Gastrocnemius medialis (tissue), 4 donors: ENCODE data around the gene LCN15. TPM values are rescaled to one million over a fixed set of nuclear protein-coding genes. Genes with fewer than 3 reads are reported as not detected.

Experiments used
- ATAC-seq, 2 donors: fragments of 150-250 bp; one replicate each; pipeline ENCODE4 v1.9.1; 2016
- DNase-seq, 2 donors: peaks; one replicate each; pipeline ENCODE4 v3.0.0-alpha.2; 2019
- H3K27ac ChIP-seq, 4 donors: fragments of 200-600 bp; sonication (generic); 1 replicate in 1 of 4; 2 replicates in 3 of 4; pipeline ENCODE4 v1.5.1; 2016 to 2018; ENCODE audit warnings: mild to moderate bottlenecking in 2 of 4, moderate library complexity in 1 of 4
- H3K27me3 ChIP-seq, 3 donors: fragments of 200-600 bp; sonication (generic) in 2 of 3; 1 replicate in 1 of 3; 2 replicates in 2 of 3; pipeline versions ENCODE4 v1.5.1 to v1.6.0; 2016 to 2019; ENCODE audit warnings: mild to moderate bottlenecking in 1 of 3, moderate library complexity in 1 of 3
- H3K36me3 ChIP-seq, 2 donors: fragments of 200-600 bp; sonication (generic) in 1 of 2; one replicate each; pipeline ENCODE4 v1.5.1; 2017 to 2018
- H3K4me1 ChIP-seq, 2 donors: fragments of 200-600 bp; sonication (generic) in 1 of 2; one replicate each; pipeline ENCODE4 v1.5.1; 2016 to 2017; ENCODE audit warnings: mild to moderate bottlenecking in 2 of 2
- H3K4me3 ChIP-seq, 4 donors: fragments of 200-600 bp; sonication (generic) in 3 of 4; 1 replicate in 1 of 4; 2 replicates in 3 of 4; pipeline ENCODE4 v1.5.1; 2016 to 2019; ENCODE audit warnings: mild to moderate bottlenecking in 2 of 4
- H3K9me3 ChIP-seq, 3 donors: fragments of 200-600 bp; sonication (generic) in 2 of 3; 1 replicate in 1 of 3; 2 replicates in 2 of 3; pipeline ENCODE4 v1.5.1; 2016 to 2019
- CTCF ChIP-seq, 5 experiments: fragments of 450-650 bp in 3 of 5; fragments of 200-600 bp in 2 of 5; sonication (generic) in 2 of 5; IDR thresholded peaks in 4 of 5; conservative IDR thresholded peaks in 1 of 5; 1 replicate in 4 of 5; 2 replicates in 1 of 5; pipeline ENCODE4 v1.5.1; 2016 to 2019; ENCODE audit warnings: antibody characterized with exemption in 5 of 5, mild to moderate bottlenecking in 3 of 5, moderate library complexity in 3 of 5
- POLR2A ChIP-seq, 2 donors: fragments of 450-650 bp; IDR thresholded peaks; one replicate each; pipeline ENCODE4 v1.6.1; 2017; ENCODE audit warnings: antibody characterized with exemption in 2 of 2, mild to moderate bottlenecking in 2 of 2, moderate library complexity in 2 of 2
- in situ Hi-C, 4 donors: fragments of 200-750 bp; cut with MboI; loops; one replicate each; pipeline versions ENCODE4 v1.15.0 to v1.8.0; 2017; ENCODE audit warnings: low sequenced_read_pairs in 4 of 4
- intact Hi-C: fragments of 100-400 bp; cut with DNase I; formaldehyde crosslinking; loops from one replicate; pipeline ENCODE4 v1.15.1; 2023; ENCODE audit warnings: low total_unique reads
- total RNA-seq, 4 donors: library from RNA; depleted of rRNA; stranded (reverse); fragments of >200 nt; gene quantifications; one replicate each; pipeline versions ENCODE4 v1.1.0 to v1.2.3, GENCODE V29; 2016

The LCN15 gene
- total RNA-seq, 4 donors from 2014 or later: not detected

DNA sequence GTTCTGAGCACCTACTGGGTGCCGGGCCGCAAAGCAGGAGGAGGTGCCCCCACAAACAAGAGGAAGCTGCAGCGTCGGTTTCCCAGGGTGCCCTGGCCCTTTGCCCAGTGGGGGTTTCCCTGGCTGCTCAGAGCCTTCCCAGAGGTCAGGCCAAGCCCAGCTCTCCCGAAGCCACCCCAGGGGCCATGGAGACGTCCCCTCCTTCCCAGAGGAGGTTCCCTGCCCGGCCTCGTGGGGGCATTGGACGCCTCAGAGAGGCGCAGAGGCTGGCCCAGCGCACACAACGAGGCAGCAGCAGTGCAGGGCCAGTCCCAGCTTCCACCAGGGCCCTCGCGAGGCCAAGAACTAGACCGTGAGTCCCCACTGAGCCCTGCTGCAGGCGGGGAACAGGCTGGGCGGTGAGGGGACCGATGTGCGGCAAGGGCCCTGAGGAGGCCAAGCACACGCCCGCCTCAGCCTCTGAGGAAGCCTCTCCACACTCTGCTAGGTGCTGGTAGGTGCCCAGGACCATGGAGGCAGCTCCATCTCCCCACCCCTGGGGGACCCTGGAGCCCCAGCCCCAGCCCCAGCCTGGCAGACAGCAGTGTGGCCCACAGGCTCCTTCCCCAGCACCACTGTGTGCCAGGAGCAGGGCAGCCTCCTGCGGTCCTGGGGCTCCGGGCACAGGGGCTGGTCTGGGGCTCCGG lies 45.0 kb downstream of the LCN15 start:
- Histone ChIP-seq H3K27me3 (peaks cover 7 to 12% (median 9%) of the 10 kb centered on the region in 3 donors), H3K36me3 (peaks cover 0 to 30% of the 10 kb centered on the region in 2 donors), H3K4me1 (peaks cover 0 to 8% of the 10 kb centered on the region in 2 donors), H3K9me3 (no peaks in the 10 kb centered on the region), H3K4me3 (no peak overlapping the region), H3K27ac (peak overlapping the region in 1 of 4 donors; percentile 51)
- no peak for DNase-seq
- in situ Hi-C loops: no loop called here
- no peak for ATAC-seq
- intact Hi-C loops: no loop called here
- TF ChIP-seq CTCF (IDR thresholded peaks at IDR 0.05 in 4 of 5, conservative IDR thresholded peaks at IDR 0.05 in 1 of 5): no peak
- TF ChIP-seq POLR2A (IDR thresholded peaks at IDR 0.05): no peak

GRCh38 chr9:136718345-136719194 lies 45.7 kb downstream of the LCN15 start:
- intact Hi-C loops: no loop called here
- no peak for DNase-seq
- ATAC-seq: no peak
- TF ChIP-seq CTCF (IDR thresholded peaks at IDR 0.05 in 4 of 5, conservative IDR thresholded peaks at IDR 0.05 in 1 of 5): no peak
- TF ChIP-seq POLR2A (IDR thresholded peaks at IDR 0.05): no peak
- peaks cover 0 to 8% of the 10 kb centered on the region in 2 donors for H3K4me1 ChIP-seq
- H3K27me3 ChIP-seq: peaks cover 11 to 20% (median 17%) of the 10 kb centered on the region in 3 donors
- peak overlapping the region in 2 of 4 donors; percentile 27 to 51 for H3K27ac ChIP-seq
- no peak overlapping the region for H3K4me3 ChIP-seq
- H3K9me3 ChIP-seq: no peaks in the 10 kb centered on the region
- in situ Hi-C loops: no loop called here
- peaks cover 0 to 23% of the 10 kb centered on the region in 2 donors for H3K36me3 ChIP-seq

GRCh38 chr9:136717399-136717798 lies 46.9 kb downstream of the LCN15 start:
- intact Hi-C loops: no loop called here
- no peak for DNase-seq
- H3K9me3 ChIP-seq: no peaks in the 10 kb centered on the region

DNA sequence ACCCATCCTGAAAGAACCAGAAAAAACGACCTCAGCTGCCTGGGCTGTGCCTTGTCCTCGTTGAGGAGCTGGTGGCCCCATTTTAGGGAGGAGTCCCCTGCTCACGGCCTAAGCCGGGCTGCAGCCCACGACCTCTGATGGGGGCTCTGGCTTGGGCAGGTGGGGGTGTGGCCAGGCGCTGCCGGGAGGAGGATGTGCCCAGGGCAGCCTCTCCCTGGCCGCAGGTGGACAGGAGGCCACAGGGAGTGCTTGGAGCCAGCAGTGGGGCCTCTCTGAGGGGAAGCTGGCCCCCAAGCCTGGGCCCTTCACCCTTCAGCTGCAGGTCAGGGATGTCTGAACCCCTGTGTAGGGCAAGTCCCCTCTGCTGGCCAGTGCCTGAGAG lies 49.4 kb downstream of the LCN15 start:
- DNase-seq (no peak), ATAC-seq (peak in 1 of 2 donors; percentile 11)
- intact Hi-C loops (no loop called here), in situ Hi-C loops (no loop called here)
- peak overlapping the region; percentile 33 to 81 (median 66) for H3K27ac ChIP-seq
- no peak overlapping the region for H3K4me3 ChIP-seq
- no peak for TF ChIP-seq POLR2A (IDR thresholded peaks at IDR 0.05)
- TF ChIP-seq CTCF (IDR thresholded peaks at IDR 0.05 in 4 of 5, conservative IDR thresholded peaks at IDR 0.05 in 1 of 5): no peak
- H3K4me1 ChIP-seq: peaks cover 0 to 10% of the 10 kb centered on the region in 2 donors
- no peaks in the 10 kb centered on the region for H3K9me3 ChIP-seq
- H3K36me3 ChIP-seq: no peaks in the 10 kb centered on the region
- H3K27me3 ChIP-seq: peaks cover 24 to 38% (median 36%) of the 10 kb centered on the region in 3 donors

More at GRCh38 chr9:136717399-136717798, 46.9 kb downstream of the LCN15 start:
- H3K36me3 ChIP-seq: peaks cover 0 to 11% of the 10 kb centered on the region in 2 donors
- no peak overlapping the region for H3K4me3 ChIP-seq
- no peak for ATAC-seq
- peaks cover 18 to 30% (median 27%) of the 10 kb centered on the region in 3 donors for H3K27me3 ChIP-seq
- no peak overlapping the region for H3K27ac ChIP-seq
- peaks cover 0 to 13% of the 10 kb centered on the region in 2 donors for H3K4me1 ChIP-seq
- no peak for TF ChIP-seq POLR2A (IDR thresholded peaks at IDR 0.05)
- no peak for TF ChIP-seq CTCF (IDR thresholded peaks at IDR 0.05 in 4 of 5, conservative IDR thresholded peaks at IDR 0.05 in 1 of 5)
- in situ Hi-C loops: no loop called here
